GM18502 (cell line): ENCODE results near the gene FKBP1A.
"Not testable (repeated sequence)": the region's sequence is repeated elsewhere in the genome, so short reads cannot be mapped to it uniquely, and the experiment has no call there.

ENCODE experiments used
- ATAC-seq: cut with Tn5 transposase; IDR thresholded peaks from one replicate; pipeline ENCODE4 v1.9.1; 2021; ENCODE audit warnings: mild to moderate bottlenecking; ENCODE audit not compliant: unreplicated experiment, poor library complexity

FKBP1A gene

GRCh38 chr20:1369970-1370369 is 22.9 kb downstream of the FKBP1A start:
- ATAC-seq: no peak

GRCh38 chr20:1368448-1369199 is 24.2 kb downstream of the FKBP1A start:
- ATAC-seq: no peak

DNA sequence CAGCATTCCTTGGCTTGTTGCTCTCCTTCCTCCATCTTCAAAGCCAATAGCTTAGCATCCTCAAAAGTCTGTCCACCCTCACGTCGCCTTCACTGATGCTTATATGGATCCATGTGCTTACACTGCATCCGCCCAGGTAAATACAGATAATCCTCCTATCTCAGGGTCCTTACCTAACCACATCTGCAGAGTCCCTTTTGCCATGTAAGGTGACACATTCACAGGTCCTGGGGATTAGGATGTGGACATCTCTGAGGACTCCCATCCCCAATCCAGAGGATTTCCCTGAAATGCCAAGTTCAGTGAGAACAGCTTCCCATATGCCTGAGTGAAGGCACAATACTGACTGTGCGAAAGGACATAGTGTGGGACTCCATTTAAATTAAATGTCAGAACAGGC is 25.4 kb downstream of the FKBP1A start:
- no peak for ATAC-seq

DNA sequence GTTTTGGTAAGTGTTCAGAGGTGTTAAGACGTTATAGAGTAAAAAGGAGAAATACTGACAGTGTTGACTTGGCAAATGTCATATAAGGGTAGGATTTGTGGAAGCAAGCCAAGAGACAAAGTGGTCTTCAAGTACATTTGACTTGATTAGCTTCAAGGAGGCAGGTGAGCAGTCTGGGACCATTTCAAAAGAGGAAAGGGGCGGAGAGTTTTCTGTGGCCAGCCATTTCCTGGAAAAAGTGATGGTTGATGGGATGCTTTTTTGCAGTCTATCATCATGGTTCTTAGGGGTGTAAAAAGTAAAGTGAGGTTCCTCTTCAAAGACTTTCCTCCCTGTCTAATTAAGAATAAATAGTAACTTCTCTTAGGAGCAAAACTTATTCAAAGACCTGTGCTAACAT is 28.7 kb downstream of the FKBP1A start:
- no peak for ATAC-seq

GRCh38 chr20:1363522-1363921 is 29.3 kb downstream of the FKBP1A start:
- no peak for ATAC-seq

DNA sequence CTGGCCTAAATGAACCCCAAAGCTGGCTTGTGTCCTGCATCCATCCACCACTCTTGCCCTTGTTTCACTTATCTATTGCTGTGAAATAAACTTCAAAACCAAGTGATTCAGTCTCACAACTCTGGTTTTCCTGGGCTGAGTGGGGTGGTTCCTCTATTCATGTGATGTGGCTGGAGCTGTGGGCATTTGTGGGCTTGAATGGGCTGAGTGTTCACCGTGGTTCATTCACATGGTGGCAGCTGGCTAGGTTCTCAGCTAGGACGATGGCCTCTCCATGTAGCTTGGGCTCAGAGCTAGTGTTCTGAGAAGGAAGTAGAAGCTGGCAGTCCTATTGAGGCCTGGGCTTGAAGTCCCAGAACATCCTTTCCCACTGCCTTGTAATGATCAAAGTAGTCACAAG is 30.4 kb downstream of the FKBP1A start:
- no peak for ATAC-seq

DNA sequence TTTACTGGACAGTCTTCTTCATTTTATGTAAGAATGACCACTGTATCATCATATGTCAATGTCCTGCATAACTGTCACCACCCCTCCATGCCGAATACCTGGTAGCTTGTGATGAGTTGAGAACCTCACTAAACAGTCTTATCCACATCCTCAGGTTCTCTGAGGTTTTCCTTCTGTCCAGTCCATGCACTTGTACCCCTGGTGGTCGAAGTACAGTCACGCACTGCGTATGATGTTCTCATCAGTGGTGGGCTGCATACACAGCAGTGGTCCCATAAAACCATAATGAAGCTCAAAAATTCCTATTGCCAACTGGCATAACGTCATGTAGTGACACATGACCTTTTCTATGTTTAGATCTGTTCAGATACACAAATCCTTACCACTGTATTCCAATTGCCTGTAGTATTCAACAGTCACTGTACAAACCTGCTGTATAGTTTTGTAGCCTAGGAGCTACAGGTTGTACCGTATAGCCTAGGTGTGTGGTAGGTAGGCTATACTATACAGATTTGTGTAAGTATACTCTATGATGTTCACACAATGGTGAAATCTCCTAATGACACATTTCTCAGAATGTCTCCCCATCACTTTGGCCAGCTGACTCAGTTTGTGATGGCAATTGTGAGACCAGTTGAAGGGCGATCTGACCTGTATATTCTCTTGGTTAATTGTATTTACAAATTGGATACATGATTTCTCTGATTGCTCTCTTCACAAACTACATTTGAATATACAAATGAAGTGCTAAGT is 32.6 kb downstream of the FKBP1A start:
- ATAC-seq: no peak

- ATAC-seq: no peak
Measured at GRCh38 chr20:1357921-1358671, 34.8 kb downstream of the FKBP1A start.

GRCh38 chr20:1353956-1354355 is 38.9 kb downstream of the FKBP1A start:
- ATAC-seq: no peak

DNA sequence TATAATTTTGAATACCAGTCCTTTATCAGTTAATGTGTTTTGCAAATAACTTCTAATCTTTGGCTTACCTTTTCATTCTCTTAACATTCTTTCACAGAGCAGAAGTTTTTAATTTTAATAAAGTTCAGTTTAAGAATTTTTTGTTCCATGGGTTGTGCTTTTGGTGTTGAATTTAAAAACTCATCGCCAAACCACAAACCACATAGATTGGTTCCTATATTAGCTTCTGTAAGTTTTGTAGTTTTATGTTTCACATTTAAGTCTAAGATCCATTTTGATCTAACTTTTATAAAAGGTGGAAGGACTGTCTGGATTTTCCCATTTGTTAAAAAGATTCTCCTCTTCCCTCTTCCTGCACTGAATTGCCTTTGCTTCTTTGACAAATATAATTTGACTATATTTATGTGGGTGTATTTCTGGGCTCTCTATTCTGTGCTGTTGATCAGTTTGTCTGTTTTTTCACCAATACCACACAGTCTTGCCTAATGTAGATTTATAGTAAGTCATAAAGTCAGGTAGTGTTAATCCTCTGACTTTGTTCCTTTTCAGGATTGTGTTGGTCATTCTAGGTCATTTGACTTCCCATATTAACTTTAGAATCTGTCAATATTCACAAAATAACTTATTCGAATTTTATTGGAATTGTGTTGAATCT is 46.4 kb downstream of the FKBP1A start:
- no peak for ATAC-seq

DNA sequence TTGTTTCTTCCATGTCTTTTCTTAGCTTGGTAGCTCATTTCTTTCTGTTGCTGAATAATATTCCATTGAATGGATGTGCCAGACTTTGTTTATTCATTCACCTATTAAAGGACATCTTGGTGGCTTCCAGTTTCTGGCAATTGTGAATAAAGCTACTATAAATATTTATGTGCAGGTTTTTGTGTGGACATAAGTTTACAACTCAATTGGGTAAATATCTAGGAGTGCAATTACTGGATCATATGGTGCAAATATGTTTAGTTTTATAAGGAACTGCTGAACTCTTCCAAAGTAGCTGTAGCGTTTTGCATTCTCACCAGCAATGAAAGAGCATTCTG is 47.1 kb downstream of the FKBP1A start:
- ATAC-seq: no peak

GRCh38 chr20:1345030-1345755 is 47.7 kb downstream of the FKBP1A start:
- no peak for ATAC-seq

- ATAC-seq: not testable (repeated sequence)
Measured at GRCh38 chr20:1343446-1344124, 49.3 kb downstream of the FKBP1A start.

DNA sequence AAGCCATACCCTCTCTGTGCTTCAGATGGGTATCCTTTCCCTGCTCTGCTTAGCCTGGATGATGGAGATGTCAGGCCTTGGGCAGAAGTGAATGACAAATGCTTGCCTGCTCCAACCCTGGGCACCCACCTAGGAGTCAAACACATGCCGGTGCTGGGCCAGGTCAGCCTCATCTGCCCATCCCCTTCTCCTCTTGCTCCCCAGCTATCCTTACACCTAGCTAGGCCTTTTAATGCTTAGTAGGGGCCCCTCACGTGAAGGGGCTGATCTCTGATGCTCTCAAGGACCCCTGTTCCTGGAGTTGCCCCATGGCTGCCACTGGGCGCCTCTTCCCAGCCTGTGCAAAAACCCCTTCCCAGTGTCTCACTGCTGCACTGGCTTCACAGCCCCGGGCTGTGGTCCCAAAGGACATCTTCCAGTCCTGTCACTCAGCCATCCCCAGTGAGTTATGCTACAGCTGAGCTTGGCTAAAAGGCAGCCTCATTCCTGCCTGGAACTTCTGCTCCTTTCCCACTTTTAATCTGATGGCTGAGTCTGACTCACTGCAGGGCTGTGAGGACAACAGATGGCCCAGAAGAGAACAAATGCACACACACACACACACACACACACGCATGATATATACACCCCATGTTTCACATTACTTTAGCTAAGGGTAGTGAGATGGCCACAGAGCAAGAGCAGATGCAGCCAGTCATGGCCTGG is 51.1 kb downstream of the FKBP1A start:
- ATAC-seq: no peak

DNA sequence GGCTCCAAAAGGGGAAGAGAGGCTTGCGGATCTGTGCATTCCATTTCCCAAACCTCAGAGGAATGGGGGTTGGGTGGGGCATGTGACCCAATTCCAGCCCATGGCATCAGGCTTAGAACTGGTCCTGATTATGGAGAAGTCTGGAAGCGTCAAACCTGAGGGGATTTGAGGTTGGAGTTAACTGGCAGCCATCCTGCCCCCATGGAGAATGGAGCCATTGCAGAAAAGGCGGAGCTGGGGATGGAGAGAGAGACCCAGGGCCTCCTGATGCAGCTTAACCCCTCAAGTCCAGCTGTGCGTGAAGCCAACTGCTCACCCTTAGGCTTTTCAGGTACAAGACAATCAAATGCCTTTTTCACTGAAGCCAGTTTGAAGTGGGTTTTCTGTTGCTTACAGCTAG is 54.1 kb downstream of the FKBP1A start:
- ATAC-seq: no peak

- ATAC-seq: no peak
Measured at GRCh38 chr20:1338096-1338495, 54.8 kb downstream of the FKBP1A start.

- ATAC-seq: no peak
Measured at GRCh38 chr20:1337441-1337840, 55.4 kb downstream of the FKBP1A start.

DNA sequence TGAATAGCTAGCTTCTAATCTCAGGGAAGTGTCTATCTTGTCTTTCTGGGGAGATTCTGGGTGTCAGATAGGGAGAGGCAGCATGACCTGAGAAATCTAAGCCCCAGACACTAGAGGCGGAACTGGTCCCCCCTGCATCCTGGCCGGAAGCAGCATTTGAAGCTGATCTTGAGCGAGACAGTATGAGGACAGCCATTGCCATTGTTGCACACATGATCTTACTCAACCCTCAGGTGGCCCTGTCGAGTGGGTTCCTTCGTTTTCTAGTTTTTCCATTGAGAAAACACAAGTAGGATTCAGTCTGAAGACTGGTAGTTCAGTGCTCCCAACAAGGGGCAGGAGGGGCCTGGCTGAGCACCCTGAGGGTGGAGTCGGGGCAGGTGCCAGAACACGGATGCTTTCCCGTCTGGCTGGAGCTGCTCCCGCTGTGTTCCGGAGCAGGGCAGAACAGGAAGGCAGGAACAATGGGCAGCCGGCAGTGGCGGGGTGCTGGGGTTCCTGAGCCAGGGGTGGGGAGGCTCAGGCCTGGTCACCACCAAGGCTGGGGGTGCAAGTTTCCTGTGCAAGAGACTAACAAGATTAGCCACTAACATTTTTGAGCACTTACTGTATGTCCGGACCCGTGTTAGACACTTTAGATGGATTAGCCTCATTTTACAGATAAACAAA is 56.0 kb downstream of the FKBP1A start:
- ATAC-seq: no peak
